ENCODE measurements around the gene RANBP3L. TPM values are rescaled to one million over a fixed set of nuclear protein-coding genes. Genes with fewer than 3 reads are reported as not detected.
A peak's percentile ranks its signal among the peaks of the same experiment; 100 is the strongest.

The RANBP3L gene
- total RNA-seq, 8 experiments from 2014 or later: 0.08 to 19.8 (median 1.3) TPM

DNA sequence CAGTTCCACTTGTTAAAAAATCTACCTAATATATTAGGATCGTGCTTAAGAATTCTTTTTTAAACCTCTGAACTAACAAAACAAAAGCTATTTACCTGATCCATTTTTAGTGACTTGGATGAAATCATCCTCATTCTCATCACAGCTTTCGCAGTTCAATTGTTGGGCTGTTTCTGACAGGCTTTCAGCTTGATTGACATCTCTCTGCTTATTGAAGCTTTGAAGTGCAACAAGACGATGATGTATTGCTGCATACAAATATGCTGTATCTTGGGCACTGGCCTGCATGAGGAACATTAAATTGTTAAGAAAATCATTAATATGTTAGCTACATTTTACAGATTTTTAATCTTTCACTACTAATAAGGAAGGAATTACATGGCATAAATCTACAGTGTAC lies 50.5 kb downstream of the RANBP3L start:
- H3K27ac ChIP-seq: no peak overlapping the region
- 56 to 100% (median 96%) methylated on average over 1 to 3 of the region's 3 CpGs for WGBS, 10 experiments

DNA sequence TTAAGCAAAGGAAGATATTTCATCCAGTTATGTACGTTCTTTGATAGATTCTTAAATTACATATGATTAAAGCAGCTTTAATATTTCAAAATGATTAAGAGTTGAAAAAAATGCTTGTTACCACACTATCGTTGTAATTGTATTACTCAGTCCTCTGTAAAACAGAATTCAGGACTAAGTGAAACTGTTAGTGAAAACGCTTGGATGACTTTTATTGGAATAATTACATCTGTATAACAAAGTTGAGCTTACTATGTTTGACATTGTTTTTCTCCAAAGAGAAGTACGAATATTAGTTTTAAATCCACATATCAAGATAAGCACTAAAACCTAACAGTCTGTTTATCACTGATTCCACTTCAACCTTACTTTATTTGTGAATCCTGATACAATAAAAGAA lies 51.3 kb downstream of the RANBP3L start:
- H3K27ac ChIP-seq: no peak overlapping the region

More for the DNA sequence above, 50.5 kb downstream of the RANBP3L start:
- peaks cover 0 to 3% of the 10 kb centered on the region in 2 donors for H3K4me1 ChIP-seq (replicated peaks in 1 of 2)
- in situ Hi-C loops (cut with MboI; ENCODE audit: low pct_unique_long_range_greater_than_20kb in 2 of 9, low sequenced_read_pairs in 9 of 9, unreplicated experiment in 9 of 9): loop anchor here in 1 of 9 experiments (25.0 kb wide), 1 partner anchor 136 kb away; no protein-coding TSS in a partner anchor
- no peak overlapping the region for H3K4me3 ChIP-seq
- ATAC-seq (replicated peaks in 6 of 8): no peak

DNA sequence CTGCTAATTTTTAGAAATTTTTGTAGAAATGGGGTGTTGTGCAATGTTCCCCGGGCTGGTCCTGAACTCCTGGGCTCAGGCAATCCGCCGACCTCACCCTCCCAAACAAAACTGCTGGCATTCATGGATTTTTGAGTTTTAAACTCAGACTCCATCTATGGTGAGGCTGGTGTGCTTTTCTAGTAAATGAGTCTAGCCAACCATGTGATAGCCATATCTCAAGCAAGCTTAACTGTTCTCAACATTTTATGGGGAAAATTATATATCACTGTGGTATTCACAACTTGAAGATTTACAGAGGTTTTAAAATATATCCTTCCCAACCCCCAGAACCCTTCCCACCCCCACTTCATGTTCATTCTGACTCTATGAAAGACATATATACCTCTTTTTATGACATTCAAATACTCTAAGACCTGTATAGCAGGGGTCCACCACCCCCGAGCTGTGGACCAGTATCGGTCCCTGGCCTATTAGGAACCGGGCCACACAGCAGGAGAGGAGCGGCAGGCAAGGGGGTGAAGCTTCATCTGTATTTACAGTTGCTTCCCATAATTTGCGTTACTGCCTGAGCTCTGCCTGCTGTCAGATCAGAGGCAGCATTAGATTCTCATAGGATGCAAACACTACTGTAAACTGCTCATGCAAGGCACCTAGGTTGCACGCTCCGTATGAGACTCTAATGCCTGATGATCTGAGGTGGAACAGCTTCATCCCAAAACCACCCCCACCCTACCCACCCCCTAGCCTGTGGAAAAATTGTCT lies 55.5 kb downstream of the RANBP3L start:
- in situ Hi-C loops (cut with MboI; ENCODE audit: low pct_unique_long_range_greater_than_20kb in 2 of 9, low sequenced_read_pairs in 9 of 9, unreplicated experiment in 9 of 9): loop anchor here in 1 of 9 experiments (10.0 kb wide), 1 partner anchor 59 kb away; the partner anchor contains the start of gene RANBP3L
- 80 to 100% (median 96%) methylated on average over 1 to 8 of the region's 10 CpGs; no CpG with 5 or more reads in 2 of the 10 experiments for WGBS, 10 experiments
- peaks cover 6 to 10% of the 10 kb centered on the region in 2 donors for H3K4me1 ChIP-seq (replicated peaks in 1 of 2)
- H3K27ac ChIP-seq: no peak overlapping the region
- ATAC-seq (replicated peaks in 6 of 8): no peak
- H3K4me3 ChIP-seq: no peak overlapping the region

More for the DNA sequence above, 51.3 kb downstream of the RANBP3L start:
- 51 to 96% (median 87%) methylated on average over 2 to 4 of the region's 4 CpGs for WGBS, 10 experiments
- Histone ChIP-seq H3K4me1 (replicated peaks in 1 of 2) (peaks cover 0 to 3% of the 10 kb centered on the region in 2 donors), H3K4me3 (no peak overlapping the region)
- in situ Hi-C loops (cut with MboI; ENCODE audit: low pct_unique_long_range_greater_than_20kb in 2 of 9, low sequenced_read_pairs in 9 of 9, unreplicated experiment in 9 of 9): loop anchor here in 1 of 9 experiments (25.0 kb wide), 1 partner anchor 137 kb away; no protein-coding TSS in a partner anchor
- ATAC-seq (replicated peaks in 6 of 8): no peak

DNA sequence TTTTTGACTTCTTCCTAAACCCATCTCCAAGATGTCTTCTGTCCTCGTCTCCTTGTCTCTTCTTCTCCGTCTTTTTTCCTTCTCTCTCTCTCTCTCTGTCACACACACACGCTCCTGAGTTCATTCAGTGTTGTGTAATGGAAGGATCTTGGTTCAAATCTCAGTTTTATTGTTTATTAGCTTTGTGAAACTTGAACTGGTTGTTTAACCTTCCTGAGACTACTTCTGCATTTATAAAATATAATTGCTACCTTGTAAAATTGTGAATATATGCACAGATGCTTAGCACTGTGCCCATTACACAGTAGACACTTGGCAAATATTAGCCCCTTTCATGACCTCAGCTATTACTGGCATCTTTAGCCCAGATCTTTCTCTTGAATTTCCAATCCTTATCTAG lies 57.6 kb downstream of the RANBP3L start:
- Histone ChIP-seq H3K4me3 (no peak overlapping the region), H3K27ac (no peak overlapping the region), H3K4me1 (replicated peaks in 1 of 2) (peaks cover 6 to 18% of the 10 kb centered on the region in 2 donors)
- in situ Hi-C loops (cut with MboI; ENCODE audit: low pct_unique_long_range_greater_than_20kb in 2 of 9, low sequenced_read_pairs in 9 of 9, unreplicated experiment in 9 of 9): loop anchor here in 1 of 9 experiments (10.0 kb wide), 1 partner anchor 61 kb away; the partner anchor contains the start of gene RANBP3L
- no peak for ATAC-seq (replicated peaks in 6 of 8)
- 51 to 100% (median 91%) methylated on average over 2 to 3 of the region's 3 CpGs; no CpG with 5 or more reads in 1 of the 10 experiments for WGBS, 10 experiments

DNA sequence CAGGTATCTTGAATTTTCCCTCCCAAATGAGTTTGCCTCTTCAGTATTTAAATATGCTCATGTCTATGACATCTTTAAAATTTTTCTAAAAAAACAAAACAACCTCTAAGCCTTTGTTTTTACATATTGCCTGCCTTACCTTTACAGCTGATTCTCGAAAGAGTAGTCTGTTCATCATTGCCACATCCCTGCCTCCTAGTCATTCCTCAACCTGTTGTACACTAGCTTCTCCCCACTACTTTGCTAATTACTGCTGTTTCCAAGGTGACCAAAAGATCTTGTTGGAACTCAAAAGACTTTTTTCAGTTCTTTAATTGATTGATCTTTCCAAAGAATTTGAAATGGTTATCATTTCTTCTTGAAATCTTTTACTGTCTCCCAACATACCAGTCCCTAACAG lies 58.0 kb downstream of the RANBP3L start:
- ATAC-seq (replicated peaks in 6 of 8): no peak
- 80 to 100% (median 100%) methylated on average over 1 of the region's 1 CpG for WGBS, 10 experiments
- H3K4me3 ChIP-seq: no peak overlapping the region
- in situ Hi-C loops (cut with MboI; ENCODE audit: low pct_unique_long_range_greater_than_20kb in 2 of 9, low sequenced_read_pairs in 9 of 9, unreplicated experiment in 9 of 9): loop anchor here in 1 of 9 experiments (10.0 kb wide), 1 partner anchor 61 kb away; the partner anchor contains the start of gene RANBP3L
- H3K27ac ChIP-seq: no peak overlapping the region
- H3K4me1 ChIP-seq (replicated peaks in 1 of 2): peaks cover 6 to 22% of the 10 kb centered on the region in 2 donors

DNA sequence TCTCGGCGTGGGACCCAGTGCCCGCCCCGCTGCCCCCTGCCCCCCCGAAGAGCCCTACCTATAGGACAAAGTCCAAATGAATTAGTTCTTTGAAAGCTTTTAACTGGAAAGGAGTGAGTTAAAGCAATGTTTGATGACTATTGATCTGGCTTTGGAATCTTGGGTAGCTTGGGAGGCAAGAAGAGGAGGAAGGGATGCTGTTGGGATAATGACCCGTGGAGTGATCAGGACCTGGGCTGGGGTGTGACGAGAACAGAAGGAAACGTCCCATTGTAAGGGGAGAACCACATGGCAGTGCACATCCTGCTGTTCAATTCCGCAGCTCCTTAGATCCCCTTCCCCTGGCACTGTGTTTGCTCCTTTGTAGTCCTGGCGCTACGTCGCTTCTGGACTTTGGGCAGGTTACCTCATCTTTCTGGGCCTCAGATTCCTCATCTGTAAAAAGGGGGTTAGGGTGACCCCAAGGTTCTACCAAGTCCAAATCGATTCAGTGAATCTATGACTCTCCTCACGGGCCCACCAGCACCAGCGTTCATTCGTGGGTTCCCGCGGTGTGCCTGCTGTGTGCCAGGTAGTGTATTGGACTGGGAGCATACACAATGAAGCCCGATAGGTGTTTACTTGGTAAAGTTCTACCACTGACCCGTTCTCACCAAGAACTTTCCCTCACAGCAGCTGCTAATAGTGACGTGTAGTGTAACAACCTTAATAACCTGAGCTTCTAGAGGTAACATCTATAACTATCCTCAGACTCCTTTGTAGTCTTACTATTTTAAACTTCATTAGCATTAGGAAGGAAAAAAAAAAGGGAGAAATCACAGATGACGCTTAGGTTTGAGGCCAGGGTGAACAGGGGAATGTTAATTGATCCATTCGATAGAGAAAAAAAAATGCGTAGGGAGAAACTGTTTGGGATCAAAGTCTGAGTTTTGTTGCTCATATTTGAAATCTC lies 58.9 kb downstream of the RANBP3L start:
- H3K4me3 ChIP-seq: peak overlapping the region; percentile 41 to 74 (median 56)
- 30 to 100% (median 94%) methylated on average over 2 to 23 of the region's 24 CpGs for WGBS, 10 experiments
- H3K4me1 ChIP-seq (replicated peaks in 1 of 2): peaks cover 12 to 27% of the 10 kb centered on the region in 2 donors
- no peak for ATAC-seq (replicated peaks in 6 of 8)
- in situ Hi-C loops (cut with MboI; ENCODE audit: low pct_unique_long_range_greater_than_20kb in 2 of 9, low sequenced_read_pairs in 9 of 9, unreplicated experiment in 9 of 9): loop anchor here in 1 of 9 experiments (10.0 kb wide), 1 partner anchor 62 kb away; the partner anchor contains the start of gene RANBP3L
- H3K27ac ChIP-seq: peak overlapping the region; percentile 76 to 95

DNA sequence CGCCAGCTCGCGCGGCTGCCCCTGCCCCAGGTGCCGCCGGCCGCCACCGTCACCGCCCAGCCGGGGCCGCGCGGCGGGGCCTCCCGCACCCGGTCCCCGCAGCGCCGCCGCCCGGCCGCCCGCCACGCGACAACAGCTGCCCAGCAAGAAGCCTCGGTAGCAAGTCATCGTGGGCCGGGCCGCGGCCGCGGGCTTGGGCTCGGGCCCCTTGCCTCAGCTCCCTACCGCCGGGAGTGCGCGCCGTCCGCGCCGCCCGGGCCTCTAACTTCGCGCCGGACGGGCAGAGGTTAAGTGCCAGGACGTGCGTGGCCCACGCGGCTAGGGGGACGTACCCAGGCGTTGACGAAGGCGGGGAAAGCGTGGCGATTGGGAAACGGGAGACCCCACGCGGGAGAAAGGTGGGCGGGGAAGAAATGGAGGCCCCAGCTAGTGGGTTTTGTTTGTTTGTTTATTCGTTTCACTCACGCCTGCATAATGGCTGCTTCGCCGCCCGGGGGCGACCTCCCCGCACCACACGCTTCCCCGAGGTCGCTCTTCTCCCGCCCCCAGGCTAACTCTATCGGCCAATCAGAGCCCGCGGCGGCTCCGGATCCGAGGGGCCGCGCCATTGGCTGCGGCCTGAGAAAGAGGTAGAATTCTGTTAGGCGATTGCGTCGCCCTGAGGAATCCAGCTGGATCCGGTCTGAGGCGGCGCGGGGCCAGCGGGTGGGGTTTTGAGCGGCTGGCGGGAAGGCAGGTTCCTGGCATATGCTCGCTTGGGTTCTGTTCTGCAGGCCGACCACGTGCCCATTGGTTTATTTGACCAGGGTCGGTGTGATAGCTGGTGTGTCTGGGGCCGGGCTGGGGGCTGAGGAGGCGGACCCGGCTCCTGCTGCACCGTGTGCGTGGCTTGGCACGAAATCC lies 59.8 kb downstream of the RANBP3L start, which contains the start of gene NADK2:
NADK2 (minus strand) TSS at position 295 of the 903 bp plus-strand sequence; CDS start at position 168, 127 bp downstream.
- WGBS, 10 experiments: 0 to 20% (median 3%) methylated on average over 1 to 20 of the region's 100 CpGs; no CpG with 5 or more reads in 6 of the 10 experiments
- peaks cover 15 to 27% of the 10 kb centered on the region in 2 donors for H3K4me1 ChIP-seq (replicated peaks in 1 of 2)
- peak within 1 kb of the TSS; percentile 76 to 95 for H3K27ac ChIP-seq
- in situ Hi-C loops (cut with MboI; ENCODE audit: low pct_unique_long_range_greater_than_20kb in 2 of 9, low sequenced_read_pairs in 9 of 9, unreplicated experiment in 9 of 9): loop anchor here in 1 of 9 experiments (10.0 kb wide), 1 partner anchor 63 kb away; the partner anchor contains the start of gene RANBP3L
- peak; percentile 79 to 88 (median 84) for ATAC-seq (replicated peaks in 6 of 8)
- peak within 1 kb of the TSS; percentile 41 to 74 (median 56) for H3K4me3 ChIP-seq

DNA sequence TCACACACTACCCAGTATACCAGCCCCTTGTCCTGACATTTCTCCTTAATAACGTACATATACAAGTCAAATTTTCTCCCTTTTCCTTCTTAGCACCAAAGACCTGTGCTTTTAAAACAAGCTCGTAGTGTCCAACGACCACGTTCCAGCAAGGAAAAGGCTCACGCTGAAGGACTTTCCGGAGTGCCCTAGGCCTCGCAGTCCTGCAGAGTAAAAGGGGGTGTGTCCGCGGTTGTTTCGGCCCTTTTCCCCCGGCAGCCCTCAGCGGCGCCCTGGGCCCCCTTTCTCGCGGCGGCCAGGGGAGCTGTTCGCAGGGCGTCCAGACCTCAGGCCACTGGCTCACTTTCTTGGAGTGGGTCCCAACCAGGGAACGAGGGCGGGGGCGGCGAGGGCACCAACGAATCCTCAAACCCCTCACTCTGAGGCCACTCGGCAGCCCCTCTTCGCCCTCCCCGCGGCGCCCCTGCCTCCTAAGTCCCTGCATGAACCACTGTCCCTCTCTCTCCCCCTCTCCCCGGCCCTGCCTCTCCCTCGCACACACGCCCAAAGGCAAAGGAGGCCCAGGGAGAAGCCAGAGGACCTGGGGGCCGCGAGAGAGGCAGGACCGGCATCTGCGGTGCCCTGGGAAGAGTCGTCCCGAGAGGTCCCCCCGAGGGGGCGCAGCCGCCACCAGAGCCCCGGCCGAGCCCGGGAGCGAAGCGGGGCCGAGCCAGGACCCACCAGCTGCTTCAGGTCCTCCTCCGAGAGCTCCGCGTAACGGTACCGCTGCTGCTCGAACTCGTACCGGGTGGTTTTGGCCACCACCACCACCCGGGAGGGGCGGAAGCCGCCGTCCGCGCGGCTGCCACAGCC lies 60.7 kb downstream of the RANBP3L start:
- in situ Hi-C loops (cut with MboI; ENCODE audit: low pct_unique_long_range_greater_than_20kb in 2 of 9, low sequenced_read_pairs in 9 of 9, unreplicated experiment in 9 of 9): loop anchor here in 1 of 9 experiments (10.0 kb wide), 1 partner anchor 64 kb away; the partner anchor contains the start of gene RANBP3L
- peak overlapping the region; percentile 76 to 95 for H3K27ac ChIP-seq
- H3K4me3 ChIP-seq: peak overlapping the region; percentile 41 to 74 (median 56)
- H3K4me1 ChIP-seq (replicated peaks in 1 of 2): peaks cover 15 to 27% of the 10 kb centered on the region in 2 donors
- 0 to 10% (median 2%) methylated on average over 1 to 10 of the region's 61 CpGs; no CpG with 5 or more reads in 2 of the 10 experiments for WGBS, 10 experiments
- ATAC-seq (replicated peaks in 6 of 8): peak; percentile 14 to 38 (median 30)

DNA sequence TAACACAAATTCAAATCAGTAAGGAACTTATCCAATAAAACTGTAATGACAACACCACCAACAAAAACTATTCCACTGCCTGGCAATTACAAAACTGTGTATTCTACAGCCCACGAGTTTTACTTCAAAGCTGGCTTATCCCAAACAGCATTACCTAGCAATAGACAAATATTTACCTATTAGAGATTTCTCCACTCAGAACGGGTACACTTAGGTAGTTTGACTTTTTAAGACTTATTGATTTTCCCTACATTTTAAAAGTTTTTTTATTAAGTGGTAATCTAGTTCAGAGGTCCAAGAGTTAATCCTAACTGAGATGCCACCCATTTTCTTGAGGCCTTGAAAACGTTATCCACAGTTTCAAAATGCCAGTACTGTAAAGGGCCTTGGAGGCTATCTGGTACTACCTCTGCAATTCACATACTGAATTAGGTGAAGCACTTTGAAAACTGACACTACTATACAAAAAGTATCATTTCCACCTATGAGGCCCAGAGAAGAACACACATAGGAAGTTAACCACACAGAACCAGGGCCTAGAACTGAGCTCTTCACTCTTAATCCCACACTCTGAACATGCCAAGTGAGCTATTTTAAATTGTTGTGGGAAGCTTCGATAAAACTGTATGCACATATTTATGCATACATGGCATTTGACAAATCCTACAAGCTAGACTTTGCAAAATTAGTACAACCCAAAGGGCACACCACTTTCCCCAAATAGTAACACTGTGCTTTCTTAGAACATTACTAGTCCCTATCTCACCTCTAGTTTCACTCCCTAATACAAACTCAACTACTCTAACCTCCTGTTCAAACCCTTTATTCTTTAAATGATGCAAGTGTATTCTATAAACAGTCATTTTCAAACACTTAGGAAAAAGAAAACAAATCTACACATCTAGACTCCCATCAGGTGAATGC lies 62.1 kb downstream of the RANBP3L start:
- Histone ChIP-seq H3K4me1 (replicated peaks in 1 of 2) (peaks cover 15 to 27% of the 10 kb centered on the region in 2 donors), H3K4me3 (peak overlapping the region; percentile 41 to 74 (median 56)), H3K27ac (peak overlapping the region; percentile 12 to 60)
- WGBS, 10 experiments: 0 to 86% (median 41%) methylated on average over 1 to 4 of the region's 4 CpGs
- in situ Hi-C loops (cut with MboI; ENCODE audit: low pct_unique_long_range_greater_than_20kb in 2 of 9, low sequenced_read_pairs in 9 of 9, unreplicated experiment in 9 of 9): loop anchor here in 1 of 9 experiments (10.0 kb wide), 1 partner anchor 65 kb away; the partner anchor contains the start of gene RANBP3L
- no peak for ATAC-seq (replicated peaks in 6 of 8)
